Endothelial cell of umbilical vein (primary cell): ENCODE results near the gene LTO1. TPM values are rescaled to one million over a fixed set of nuclear protein-coding genes. Genes with fewer than 3 reads are reported as not detected.

ENCODE experiments used
- BruUV-seq: library from RNA; stranded (reverse); fragments of 400-500 nt; replicated peaks from 2 replicates; lab custom pipeline; 2021; lab: Mats Ljungman, UMichigan
- CTCF ChIA-PET: fragments of 300-600, 350-600 bp; sonication (Branson Sonifier 250); formaldehyde crosslinking; loops from one replicate; lab custom pipeline; 2021; ENCODE audit warnings: antibody characterized with exemption, inconsistent platforms; lab: Charles Lee
- POLR2A ChIA-PET: fragments of 300-600, 350-600 bp; sonication (Branson Sonifier 250); formaldehyde crosslinking; loops from one replicate; lab custom pipeline; 2021; ENCODE audit warnings: antibody characterized with exemption, inconsistent platforms; lab: Charles Lee
- DNase-seq: peaks from one replicate; pipeline ENCODE4 v3.0.0-alpha.2; 2011; ENCODE audit warnings: low read depth, low spot score
- FAIRE-seq: peaks from 2 replicates; lab custom pipeline; 2011; peaks lifted over from hg19 to GRCh38; lab: Jason Lieb, UNC
- H2AFZ ChIP-seq: 2 replicates; pipeline ENCODE4 v1.6.0; 2012; ENCODE audit warnings: low read depth, low read length, control low read depth, inconsistent platforms
- H3K27ac ChIP-seq: 2 replicates; pipeline ENCODE4 v1.5.1; 2011; ENCODE audit warnings: low read depth, mild to moderate bottlenecking, control low read depth, low read length, moderate library complexity; ENCODE audit not compliant: insufficient read depth
- H3K27me3 ChIP-seq, 2 experiments: 2 replicates each; pipeline versions ENCODE4 v1.6.0 to v1.6.1; 2011; ENCODE audit warnings: low read length in 2 of 2, mixed read lengths in 1 of 2; ENCODE audit not compliant: control insufficient read depth in 2 of 2, insufficient read depth in 2 of 2
- H3K36me3 ChIP-seq, 2 experiments: 2 replicates in 1 of 2; 3 replicates in 1 of 2; pipeline ENCODE4 v1.5.1; 2011; ENCODE audit warnings: low read length in 2 of 2, mild to moderate bottlenecking in 1 of 2, moderate library complexity in 1 of 2; ENCODE audit not compliant: control insufficient read depth in 2 of 2, insufficient read depth in 2 of 2; ENCODE audit errors: extremely low read depth in 1 of 2
- H3K4me1 ChIP-seq: 3 replicates; pipeline ENCODE4 v1.5.1; 2011; ENCODE audit warnings: mild to moderate bottlenecking, low read length; ENCODE audit not compliant: control insufficient read depth, insufficient read depth; ENCODE audit errors: extremely low read depth
- H3K4me2 ChIP-seq: 2 replicates; pipeline ENCODE4 v1.6.1; 2011; ENCODE audit warnings: low read length, control low read depth, mixed read lengths; ENCODE audit not compliant: insufficient read depth
- H3K4me3 ChIP-seq, 3 experiments: fragments of 200-600 bp in 1 of 3; sonication (generic), shearing (Covaris generic) in 1 of 3; replicated peaks in 1 of 3; 2 replicates each; pipeline ENCODE4 v1.5.1; 2011 to 2016; ENCODE audit warnings: control low read depth in 3 of 3, low read length in 3 of 3, mild to moderate bottlenecking in 2 of 3, inconsistent platforms in 1 of 3, low read depth in 1 of 3, moderate library complexity in 1 of 3; ENCODE audit not compliant: insufficient read depth in 1 of 3
- H3K79me2 ChIP-seq: 2 replicates; pipeline ENCODE4 v1.6.0; 2012; ENCODE audit warnings: low read length, inconsistent platforms; ENCODE audit not compliant: control insufficient read depth, insufficient read depth
- H3K9ac ChIP-seq: replicated peaks from 2 replicates; pipeline ENCODE3; 2011; ENCODE audit warnings: low read length, control low read depth; ENCODE audit not compliant: insufficient read depth; ENCODE audit errors: extremely low read depth
- H3K9me1 ChIP-seq: replicated peaks from 3 replicates; pipeline ENCODE4 v1.6.0; 2011; ENCODE audit warnings: mild to moderate bottlenecking, low read length; ENCODE audit not compliant: control insufficient read depth, insufficient read depth; ENCODE audit errors: extremely low read depth
- H3K9me3 ChIP-seq: replicated peaks from 2 replicates; pipeline ENCODE4 v1.5.1; 2012; ENCODE audit warnings: low read length, inconsistent platforms; ENCODE audit not compliant: control insufficient read depth, insufficient read depth
- H4K20me1 ChIP-seq: replicated peaks from 2 replicates; pipeline ENCODE3; 2011; ENCODE audit warnings: mild to moderate bottlenecking, low read length; ENCODE audit not compliant: control insufficient read depth, insufficient read depth; ENCODE audit errors: extremely low read depth
- EZH2 ChIP-seq: IDR thresholded peaks from 2 replicates; pipeline ENCODE4 v1.6.1; 2012; ENCODE audit warnings: borderline replicate concordance, low read depth, mild to moderate bottlenecking, moderate library complexity, low read length, inconsistent platforms; ENCODE audit not compliant: severe bottlenecking
- FOS ChIP-seq: IDR thresholded peaks from 2 replicates; pipeline ENCODE4 v1.6.1; 2011; ENCODE audit warnings: mild to moderate bottlenecking, low read length, moderate library complexity, borderline replicate concordance; ENCODE audit not compliant: insufficient read depth
- GATA2 ChIP-seq: IDR thresholded peaks from 2 replicates; pipeline ENCODE4 v1.7.0; 2011; ENCODE audit warnings: low read depth, mild to moderate bottlenecking, moderate library complexity, mixed read lengths, low read length; ENCODE audit not compliant: insufficient read length, insufficient read depth
- JUN ChIP-seq: IDR thresholded peaks from 2 replicates; pipeline ENCODE4 v1.6.1; 2011; ENCODE audit warnings: borderline replicate concordance, low read depth; ENCODE audit not compliant: insufficient read length, insufficient read depth
- MAX ChIP-seq: IDR thresholded peaks from 2 replicates; pipeline ENCODE4 v1.6.1; 2011; ENCODE audit not compliant: insufficient read depth, insufficient read length
- MYC ChIP-seq: IDR thresholded peaks from one replicate; pipeline ENCODE4 v1.6.1; 2011; ENCODE audit warnings: mild to moderate bottlenecking, low read depth, low read length
- POLR2A ChIP-seq: IDR thresholded peaks from 2 replicates; pipeline ENCODE4 v1.6.1; 2012; ENCODE audit warnings: low read depth, mild to moderate bottlenecking, control low read depth, low read length
- POLR2AphosphoS5 ChIP-seq: IDR thresholded peaks from 2 replicates; pipeline ENCODE4 v1.6.1; 2012; ENCODE audit warnings: low read depth, mild to moderate bottlenecking, control low read depth, low read length, moderate library complexity; ENCODE audit not compliant: insufficient read depth
- dilution Hi-C: fragments of 300-500 bp; cut with MboI; formaldehyde crosslinking; loops from one replicate; pipeline ENCODE4 v1.15.0; 2019; ENCODE audit warnings: low sequenced_read_pairs; ENCODE audit not compliant: extremely low pct_ligation_motif_present
- intact Hi-C: fragments of 100-400 bp; cut with micrococcal nuclease; formaldehyde crosslinking; loops from one replicate; pipeline ENCODE4 v1.10.0; 2022
- polyA plus RNA-seq, 4 experiments: library from polyadenylated mRNA; depleted of rRNA in 3 of 4; stranded (reverse) in 3 of 4; unstranded in 1 of 4; fragments of >200 nt; gene quantifications; 2 replicates each; pipeline versions ENCODE4 v1.2.1 to v1.2.3, GENCODE V29; 2011 to 2012; ENCODE audit warnings: missing spikeins in 1 of 4
- total RNA-seq: library from RNA; stranded (reverse); gene quantifications from 2 replicates; pipeline ENCODE4 v1.2.3, GENCODE V29; 2021
- TF ChIP-seq, protein P1 (sequence below), 2 donors: IDR thresholded peaks; 1 replicate in 1 of 2; 2 replicates in 1 of 2; pipeline ENCODE4 v1.5.1; 2011; ENCODE audit warnings: low read length in 2 of 2, mild to moderate bottlenecking in 2 of 2, moderate library complexity in 2 of 2, control low read depth in 1 of 2, inconsistent platforms in 1 of 2, low read depth in 1 of 2; ENCODE audit not compliant: insufficient read depth in 1 of 2; ENCODE audit errors: extremely low read depth in 1 of 2

The LTO1 gene
- total and polyA plus RNA-seq, 2 donors (not counting 3 experiments of a cell fraction or from before 2014, with no cell fraction given), result 26.8 to 30.9 TPM

- no peak for TF ChIP-seq POLR2A
- TF ChIP-seq MAX, result no peak
- no peak for TF ChIP-seq FOS
- TF ChIP-seq MYC, result no peak
- no peak for TF ChIP-seq POLR2AphosphoS5
- TF ChIP-seq, protein P1, sequence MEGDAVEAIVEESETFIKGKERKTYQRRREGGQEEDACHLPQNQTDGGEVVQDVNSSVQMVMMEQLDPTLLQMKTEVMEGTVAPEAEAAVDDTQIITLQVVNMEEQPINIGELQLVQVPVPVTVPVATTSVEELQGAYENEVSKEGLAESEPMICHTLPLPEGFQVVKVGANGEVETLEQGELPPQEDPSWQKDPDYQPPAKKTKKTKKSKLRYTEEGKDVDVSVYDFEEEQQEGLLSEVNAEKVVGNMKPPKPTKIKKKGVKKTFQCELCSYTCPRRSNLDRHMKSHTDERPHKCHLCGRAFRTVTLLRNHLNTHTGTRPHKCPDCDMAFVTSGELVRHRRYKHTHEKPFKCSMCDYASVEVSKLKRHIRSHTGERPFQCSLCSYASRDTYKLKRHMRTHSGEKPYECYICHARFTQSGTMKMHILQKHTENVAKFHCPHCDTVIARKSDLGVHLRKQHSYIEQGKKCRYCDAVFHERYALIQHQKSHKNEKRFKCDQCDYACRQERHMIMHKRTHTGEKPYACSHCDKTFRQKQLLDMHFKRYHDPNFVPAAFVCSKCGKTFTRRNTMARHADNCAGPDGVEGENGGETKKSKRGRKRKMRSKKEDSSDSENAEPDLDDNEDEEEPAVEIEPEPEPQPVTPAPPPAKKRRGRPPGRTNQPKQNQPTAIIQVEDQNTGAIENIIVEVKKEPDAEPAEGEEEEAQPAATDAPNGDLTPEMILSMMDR (IDR thresholded peaks at IDR 0.05; ENCODE audit: extremely low read depth in 1 of 2, insufficient read depth in 1 of 2, low read depth in 1 of 2, low read length in 2 of 2), result no peak
- no peak for TF ChIP-seq JUN
- no peak for TF ChIP-seq EZH2
- TF ChIP-seq GATA2, result no peak
- no peaks in the 10 kb centered on the region for H4K20me1 ChIP-seq
- no peak overlapping the region for H3K27ac ChIP-seq
- intact Hi-C loops (no loop called here), dilution Hi-C loops (no loop called here)
- no peaks in the 10 kb centered on the region for H3K79me2 ChIP-seq
- CTCF ChIA-PET, result no interaction called here
- no peak for FAIRE-seq
- no peaks in the 10 kb centered on the region for H3K36me3 ChIP-seq
- POLR2A ChIA-PET, result no interaction called here
- no peak for DNase-seq
- H3K9me3 ChIP-seq, result no peaks in the 10 kb centered on the region
- no peaks in the 10 kb centered on the region for H3K4me1 ChIP-seq
- H3K9me1 ChIP-seq, result no peaks in the 10 kb centered on the region
- H3K9ac ChIP-seq, result no peak overlapping the region
- H3K4me2 ChIP-seq, result no peak overlapping the region
- H3K4me3 ChIP-seq, result no peak overlapping the region
- BruUV-seq, result no TSS peak
- H2AFZ ChIP-seq, result no peak overlapping the region
- H3K27me3 ChIP-seq, result no peaks in the 10 kb centered on the region
Measured at GRCh38 chr11:69630424-69630823, 44.7 kb downstream of the LTO1 start.
